Left ventricle myocardium inferior (tissue), 1 donor: ENCODE measurements around the gene SCRN2. TPM values are rescaled to one million over a fixed set of nuclear protein-coding genes. Genes with fewer than 3 reads are reported as not detected.

Experiments
- DNase-seq: peaks from one replicate; pipeline ENCODE4 v3.0.0-alpha.2; 2020
- H3K27ac ChIP-seq: fragments of 200-600 bp; replicated peaks from 2 replicates; pipeline ENCODE4 v1.8.0; 2021
- H3K27me3 ChIP-seq: fragments of 200-600 bp; 2 replicates; pipeline ENCODE4 v1.8.0; 2021; ENCODE audit warnings: low read depth
- H3K36me3 ChIP-seq: fragments of 200-600 bp; 2 replicates; pipeline ENCODE4 v1.8.0; 2021
- H3K4me1 ChIP-seq: fragments of 200-600 bp; 2 replicates; pipeline ENCODE4 v1.8.0; 2021
- H3K4me3 ChIP-seq: fragments of 200-600 bp; 2 replicates; pipeline ENCODE4 v1.8.0; 2021; ENCODE audit warnings: mild to moderate bottlenecking, moderate library complexity
- H3K9me3 ChIP-seq: fragments of 200-600 bp; replicated peaks from 2 replicates; pipeline ENCODE4 v1.8.0; 2021
- CTCF ChIP-seq: fragments of 200-600 bp; IDR thresholded peaks from 2 replicates; pipeline ENCODE4 v1.8.0; 2021; ENCODE audit warnings: antibody characterized with exemption, mild to moderate bottlenecking, borderline replicate concordance
- intact Hi-C: fragments of 100-400 bp; cut with micrococcal nuclease; formaldehyde crosslinking; loops from one replicate; pipeline ENCODE4 v1.11.0; 2022
- total RNA-seq: library from RNA; stranded (reverse); fragmentation: NEBNext Ultra II Directional; extraction: Animal tissue kit (Norgen Biotek cat#: 25700); gene quantifications from one replicate; pipeline ENCODE4 v1.2.1, GENCODE V29; 2021
- donor health status: DM: no; HTN: yes; CAD: no; lungs with severe emphysema.

Gene SCRN2
- total RNA-seq, 1 donor from 2014 or later, result 27.1 TPM

GRCh38 chr17:47860386-47860785 lies 19.3 kb upstream of the SCRN2 start:
- Histone ChIP-seq H3K4me1 (no peaks in the 10 kb centered on the region), H3K27ac (no peak overlapping the region), H3K4me3 (no peak overlapping the region), H3K36me3 (no peaks in the 10 kb centered on the region), H3K9me3 (no peaks in the 10 kb centered on the region), H3K27me3 (peaks cover 75% of the 10 kb centered on the region)
- TF ChIP-seq CTCF, result no peak
- intact Hi-C loops, result no loop called here
- no peak for DNase-seq

- DNase-seq, result no peak
- intact Hi-C loops, result no loop called here
- Histone ChIP-seq H3K27ac (no peak overlapping the region), H3K4me1 (no peaks in the 10 kb centered on the region), H3K9me3 (no peaks in the 10 kb centered on the region), H3K4me3 (no peak overlapping the region), H3K27me3 (peaks cover 89% of the 10 kb centered on the region), H3K36me3 (no peaks in the 10 kb centered on the region)
- no peak for TF ChIP-seq CTCF
Observed at GRCh38 chr17:47857551-47858455, 16.7 kb upstream of the SCRN2 start.

- peaks cover 6% of the 10 kb centered on the region for H3K4me1 ChIP-seq
- TF ChIP-seq CTCF, result no peak
- no peak for DNase-seq
- no peak overlapping the region for H3K4me3 ChIP-seq
- no peaks in the 10 kb centered on the region for H3K36me3 ChIP-seq
- peaks cover 96% of the 10 kb centered on the region for H3K27me3 ChIP-seq
- H3K9me3 ChIP-seq, result no peaks in the 10 kb centered on the region
- intact Hi-C loops, result no loop called here
- H3K27ac ChIP-seq, result no peak overlapping the region
Observed at GRCh38 chr17:47856830-47857229, 15.8 kb upstream of the SCRN2 start.

- no peak overlapping the region for H3K27ac ChIP-seq
- H3K27me3 ChIP-seq, result peaks cover 96% of the 10 kb centered on the region
- H3K4me1 ChIP-seq, result peaks cover 17% of the 10 kb centered on the region
- H3K9me3 ChIP-seq, result no peaks in the 10 kb centered on the region
- intact Hi-C loops, result no loop called here
- TF ChIP-seq CTCF, result no peak
- H3K4me3 ChIP-seq, result no peak overlapping the region
- no peaks in the 10 kb centered on the region for H3K36me3 ChIP-seq
- DNase-seq, result no peak
Observed at GRCh38 chr17:47855737-47856136, 14.7 kb upstream of the SCRN2 start.

GRCh38 chr17:47853616-47854015 lies 12.5 kb upstream of the SCRN2 start:
- Histone ChIP-seq H3K27me3 (peaks cover 97% of the 10 kb centered on the region), H3K9me3 (no peaks in the 10 kb centered on the region), H3K36me3 (no peaks in the 10 kb centered on the region), H3K4me1 (peaks cover 22% of the 10 kb centered on the region), H3K4me3 (no peak overlapping the region), H3K27ac (no peak overlapping the region)
- intact Hi-C loops, result no loop called here
- DNase-seq, result no peak
- TF ChIP-seq CTCF, result no peak
